ENCODE data around the gene TCEA2.

Gene TCEA2

DNA sequence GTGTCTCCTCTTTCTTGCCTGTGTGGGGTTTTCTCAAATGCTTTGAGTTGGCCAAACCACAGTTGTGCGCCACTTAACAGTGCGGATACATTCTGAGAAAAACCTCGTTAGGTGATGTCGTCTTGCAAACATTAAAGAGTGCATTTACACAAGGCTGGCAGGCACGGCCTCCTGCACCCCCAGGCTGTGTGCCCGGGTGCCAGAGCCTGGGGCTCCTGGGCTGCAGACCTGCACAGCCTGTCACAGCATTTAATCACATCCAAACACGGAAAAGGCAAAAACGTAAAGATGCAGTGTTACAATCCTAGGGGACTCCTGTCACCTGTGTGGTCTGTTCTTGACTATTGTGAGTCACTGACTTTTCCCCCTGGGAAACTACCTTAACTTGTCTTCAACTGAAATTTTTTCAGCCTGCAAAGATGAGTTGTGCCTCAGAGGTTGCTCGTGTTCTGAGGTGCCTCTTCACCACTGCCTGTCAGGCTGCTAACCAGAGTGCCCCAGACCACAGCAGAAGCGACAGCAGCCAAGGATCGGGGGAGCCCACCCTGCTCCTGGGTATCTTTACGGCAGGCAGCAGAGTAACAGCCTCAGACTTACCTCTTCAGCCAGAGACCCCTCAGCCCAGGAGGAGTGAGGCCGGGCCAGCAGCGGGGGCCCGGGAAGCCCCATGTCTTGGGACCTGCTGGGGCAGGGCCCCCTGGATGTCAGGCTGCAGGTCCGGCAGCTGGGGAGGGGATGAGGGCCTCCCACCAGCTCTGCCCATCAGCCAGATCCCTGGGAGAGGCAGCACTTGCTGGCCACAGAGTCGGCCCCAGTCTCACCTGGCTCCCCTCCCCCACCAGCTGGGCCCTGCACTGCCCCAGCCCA, 27.7 kb upstream of the TCEA2 start:
- H3K4me3 ChIP-seq (ENCODE audit: low read depth, low read length): no peak overlapping the region

DNA sequence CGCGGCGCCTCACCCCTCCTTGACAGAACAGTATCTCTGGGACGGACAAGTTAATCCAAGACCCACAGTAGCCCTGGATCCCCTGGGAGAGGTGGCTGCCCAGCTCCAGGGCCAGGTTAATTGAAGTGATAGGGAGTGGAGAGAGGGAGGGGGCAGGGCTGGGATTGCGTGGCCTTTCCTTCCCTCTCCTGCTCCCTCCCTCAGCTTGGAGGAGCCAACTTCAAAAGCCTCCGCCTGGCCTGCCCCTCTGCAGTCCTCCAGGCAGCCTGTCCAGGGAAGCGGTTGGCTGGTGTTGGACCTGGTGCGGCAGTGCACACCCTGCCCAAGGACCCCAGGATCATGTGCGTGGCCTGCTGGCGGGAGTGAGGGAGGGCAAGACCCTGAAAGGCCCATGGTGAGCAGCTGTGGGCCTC, 27.1 kb upstream of the TCEA2 start, which contains the start of gene C20orf204:
Gene C20orf204, plus strand, starts transcription at position 250 of the 413 bp plus-strand sequence. Its CDS starts 142 bp downstream, at position 392.
- no peak within 1 kb of the TSS for H3K4me3 ChIP-seq (ENCODE audit: low read depth, low read length)

DNA sequence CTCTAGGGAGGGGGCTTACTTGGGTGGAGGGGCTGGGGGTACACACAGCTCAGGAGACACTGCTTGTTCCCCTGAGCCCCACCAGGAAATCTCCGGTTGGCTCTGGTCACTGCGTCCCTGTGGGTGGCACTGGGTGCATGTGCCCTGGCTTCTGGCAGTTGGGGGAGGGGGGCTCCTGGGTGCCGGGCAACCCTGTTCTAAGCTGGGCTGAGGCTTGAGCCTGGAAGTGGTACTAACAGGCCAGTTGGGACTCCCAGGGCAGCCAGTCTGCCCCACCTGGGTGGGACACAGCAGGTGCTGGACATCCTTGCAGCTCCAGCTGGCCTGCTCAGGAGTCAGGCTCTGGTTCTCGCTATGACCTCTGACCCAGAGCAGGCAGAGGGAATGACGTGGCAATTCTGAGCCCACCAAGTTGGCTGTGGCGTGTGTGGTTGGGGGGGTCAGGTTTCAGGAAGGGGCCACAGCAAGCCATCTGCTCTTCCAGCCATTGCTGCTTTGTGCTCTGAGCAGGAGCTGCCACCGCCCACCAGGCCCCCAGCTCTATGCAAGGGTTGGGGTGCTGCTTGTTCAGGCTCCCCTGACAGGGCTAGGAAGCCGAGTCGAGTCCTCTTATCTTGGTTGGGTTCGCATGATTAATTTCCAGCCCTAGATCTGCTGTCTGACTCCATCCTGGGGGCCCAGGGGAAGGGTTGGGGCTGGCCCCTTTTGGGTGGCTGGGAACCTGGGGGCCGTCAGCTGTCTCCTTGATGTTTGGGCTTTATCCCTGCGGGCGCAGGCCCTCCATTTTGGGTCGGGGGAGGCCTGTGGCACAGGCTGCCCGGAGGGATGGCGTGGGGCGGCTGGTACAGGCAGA, 26.4 kb upstream of the TCEA2 start:
- no peak overlapping the region for H3K4me3 ChIP-seq (ENCODE audit: low read depth, low read length)

DNA sequence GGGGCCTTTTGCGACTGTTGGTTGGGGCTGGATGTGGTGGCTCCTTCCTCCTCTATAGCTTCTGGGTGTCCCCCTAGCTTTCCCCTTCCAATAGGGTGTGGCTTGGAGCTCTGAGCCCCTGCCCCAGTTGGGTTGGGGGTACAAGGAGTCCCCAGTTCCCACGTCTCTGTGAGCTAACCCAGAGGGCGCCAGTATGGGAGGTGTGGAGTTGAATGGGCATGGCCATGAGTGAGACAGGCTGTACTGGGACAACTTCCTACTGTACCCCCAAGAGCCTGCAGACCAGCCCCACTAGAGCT, 25.9 kb upstream of the TCEA2 start:
- H3K4me3 ChIP-seq (ENCODE audit: low read depth, low read length): no peak overlapping the region

DNA sequence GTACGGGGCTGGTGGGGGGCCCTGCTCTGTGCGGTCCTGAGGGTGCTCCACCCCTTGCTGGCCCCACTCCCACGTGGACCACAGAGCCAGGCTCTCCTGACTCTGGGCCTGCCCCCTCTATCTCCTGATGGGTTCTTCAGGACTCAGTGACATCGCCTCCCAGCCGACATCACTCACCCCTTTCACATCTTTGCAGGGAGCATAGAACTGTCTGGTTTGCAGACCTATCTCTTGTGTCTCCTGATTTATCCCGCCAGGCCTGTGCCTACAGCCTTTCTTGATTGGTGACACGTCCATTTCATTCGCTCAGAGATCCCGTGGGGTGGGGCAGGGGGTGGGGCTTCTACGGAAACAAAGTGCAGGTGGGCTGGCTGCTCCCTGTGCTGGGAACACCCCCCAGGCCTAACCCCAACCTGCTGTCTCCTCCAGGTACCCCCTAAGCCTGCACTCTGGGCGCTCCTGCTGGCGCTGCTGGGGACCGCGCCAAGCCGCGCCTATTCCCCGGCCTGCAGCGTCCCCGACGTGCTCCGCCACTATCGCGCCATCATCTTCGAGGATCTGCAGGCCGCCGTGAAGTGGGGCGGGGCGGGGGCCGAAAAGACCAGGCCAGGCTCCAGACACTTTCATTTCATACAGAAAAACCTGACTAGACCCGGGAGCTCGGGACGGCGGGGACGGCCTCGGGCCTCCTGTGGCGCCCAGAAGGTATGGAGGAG, 25.3 kb upstream of the TCEA2 start:
- H3K4me3 ChIP-seq (ENCODE audit: low read depth, low read length): no peak overlapping the region

DNA sequence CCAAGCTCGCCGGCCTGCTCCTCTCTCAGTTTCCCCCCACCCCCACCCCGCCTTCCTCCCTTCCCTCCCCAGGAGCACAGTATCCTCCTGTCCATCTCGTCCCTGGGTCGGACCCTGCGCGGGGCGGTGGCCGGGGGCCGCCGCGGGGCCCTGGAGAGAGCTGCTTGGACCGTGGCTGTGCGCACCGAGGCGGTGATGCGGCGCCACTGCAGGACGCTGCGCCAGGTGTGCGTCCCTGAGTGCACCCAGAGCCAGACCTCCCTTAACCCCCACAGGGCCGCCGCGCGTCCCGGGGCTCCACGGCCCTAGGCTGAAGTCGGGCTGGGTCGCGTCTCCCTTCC, 24.8 kb upstream of the TCEA2 start:
- peak overlapping the region; percentile 43 for H3K4me3 ChIP-seq (ENCODE audit: low read depth, low read length)

DNA sequence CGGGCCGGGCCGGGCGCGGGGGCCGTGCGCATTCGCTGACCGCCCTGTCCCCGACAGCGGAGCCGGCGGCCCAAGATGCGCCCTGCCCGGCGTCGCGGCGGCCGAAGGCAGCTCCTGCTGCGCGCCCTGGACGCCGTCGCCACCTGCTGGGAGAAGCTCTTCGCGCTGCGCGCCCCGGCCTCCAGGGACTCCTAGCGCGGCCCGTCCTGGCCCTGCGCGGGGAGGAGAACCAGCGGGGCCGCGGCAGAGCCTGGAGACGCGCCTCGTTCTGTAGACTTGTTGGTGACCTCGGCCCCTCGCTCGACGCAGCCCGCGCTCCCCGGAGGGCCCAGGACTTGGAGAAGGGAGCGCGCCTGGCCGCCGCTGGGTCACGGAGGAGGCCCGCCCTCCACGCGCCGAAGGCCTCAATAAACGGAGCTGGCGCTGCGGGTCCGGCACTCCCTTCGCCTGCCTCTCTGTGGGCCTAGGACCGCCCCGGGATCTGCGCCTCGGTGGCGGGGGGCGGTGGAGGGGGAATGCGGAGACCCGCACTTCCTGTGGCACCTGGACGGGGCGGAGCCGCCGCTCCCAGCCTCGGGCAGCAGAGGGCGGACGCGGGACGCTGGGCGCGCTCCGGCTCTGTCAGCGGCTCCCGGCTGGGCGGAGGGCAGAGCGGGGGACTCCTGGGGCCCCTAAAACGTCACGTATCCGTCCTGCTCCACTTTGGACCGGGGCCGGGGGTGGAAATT, 24.3 kb upstream of the TCEA2 start:
- H3K4me3 ChIP-seq (ENCODE audit: low read depth, low read length): peak overlapping the region; percentile 43

DNA sequence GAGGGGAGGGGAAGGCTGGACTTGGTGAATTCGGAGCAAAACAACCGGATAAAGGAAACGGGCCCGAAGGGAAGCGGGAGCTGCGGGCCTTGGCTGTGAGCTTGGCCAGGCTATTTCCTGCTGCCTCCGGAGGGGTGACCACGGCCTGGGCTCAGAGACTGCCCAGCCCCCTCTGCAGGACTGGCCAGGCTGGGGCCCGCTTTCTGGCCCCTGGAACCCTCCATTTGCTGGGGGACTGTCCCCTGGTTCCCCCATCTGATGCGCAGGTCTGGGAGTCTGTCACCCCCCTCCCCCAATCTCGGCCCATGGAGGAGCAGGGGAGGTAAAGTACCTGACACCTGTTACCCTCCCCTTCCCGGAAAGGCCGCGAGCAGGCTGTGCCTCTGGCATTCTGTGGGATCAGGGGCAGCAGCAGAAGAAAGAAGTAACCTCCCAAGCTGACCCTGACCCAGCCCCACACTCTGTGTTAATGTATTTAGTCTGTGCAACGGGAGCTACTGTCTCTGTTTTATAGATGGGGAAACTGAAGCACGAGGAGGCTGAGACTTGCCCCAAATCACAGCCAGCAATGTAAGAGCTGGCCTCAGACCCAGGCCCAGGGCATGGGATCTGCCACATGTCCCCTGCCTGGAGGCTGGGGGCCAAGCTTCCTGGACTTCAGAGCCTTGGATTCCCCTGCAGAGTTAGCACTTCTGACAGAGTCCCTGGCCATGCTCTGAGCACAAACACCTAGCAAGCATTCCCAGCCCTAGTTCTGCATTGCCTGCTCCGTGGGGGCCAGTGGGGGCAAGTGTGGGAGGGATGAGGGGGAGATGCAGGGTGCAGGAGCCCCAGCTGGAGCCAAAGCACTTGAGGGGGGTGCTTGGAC, 23.5 kb upstream of the TCEA2 start:
- H3K4me3 ChIP-seq (ENCODE audit: low read depth, low read length): peak overlapping the region; percentile 43

DNA sequence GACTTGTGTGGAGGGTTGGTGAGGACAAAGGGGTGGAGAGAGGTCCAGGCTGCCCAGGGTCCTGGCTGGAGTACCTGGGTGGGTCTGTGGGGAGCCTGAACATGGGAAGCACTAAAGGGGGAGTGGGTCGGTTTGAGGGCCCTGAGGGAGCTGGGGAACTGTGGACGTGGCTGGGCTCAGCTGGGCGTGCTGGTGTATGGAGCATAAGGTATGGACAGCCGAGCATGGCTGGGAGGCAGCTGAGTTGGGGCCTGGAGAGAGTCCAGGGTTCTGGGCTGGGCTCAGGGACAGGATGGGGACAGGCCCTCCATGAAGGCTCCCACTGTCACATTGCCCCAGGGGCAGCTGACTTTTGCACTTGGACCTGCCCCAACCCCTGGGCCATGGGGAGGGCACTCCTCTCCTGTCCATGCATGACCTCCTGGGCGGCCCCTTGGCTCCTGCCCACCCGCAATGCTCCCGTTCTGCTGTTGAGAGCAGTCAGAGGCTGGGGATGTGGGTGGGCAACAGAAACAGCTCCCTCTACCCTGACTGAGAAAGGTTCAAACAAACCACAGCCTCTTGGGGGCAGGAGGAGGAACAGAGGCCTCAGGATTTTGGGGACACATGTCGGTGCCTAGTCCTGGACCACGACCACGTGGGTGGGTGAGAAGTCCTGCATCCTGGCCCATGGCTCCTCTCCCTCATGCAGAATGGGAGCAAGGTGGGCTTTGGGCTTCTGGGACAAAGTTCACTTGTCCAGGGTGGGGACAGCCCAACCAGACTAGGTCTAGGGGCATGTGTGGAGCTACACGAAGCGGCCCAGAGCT, 22.6 kb upstream of the TCEA2 start:
- H3K4me3 ChIP-seq (ENCODE audit: low read depth, low read length): no peak overlapping the region

DNA sequence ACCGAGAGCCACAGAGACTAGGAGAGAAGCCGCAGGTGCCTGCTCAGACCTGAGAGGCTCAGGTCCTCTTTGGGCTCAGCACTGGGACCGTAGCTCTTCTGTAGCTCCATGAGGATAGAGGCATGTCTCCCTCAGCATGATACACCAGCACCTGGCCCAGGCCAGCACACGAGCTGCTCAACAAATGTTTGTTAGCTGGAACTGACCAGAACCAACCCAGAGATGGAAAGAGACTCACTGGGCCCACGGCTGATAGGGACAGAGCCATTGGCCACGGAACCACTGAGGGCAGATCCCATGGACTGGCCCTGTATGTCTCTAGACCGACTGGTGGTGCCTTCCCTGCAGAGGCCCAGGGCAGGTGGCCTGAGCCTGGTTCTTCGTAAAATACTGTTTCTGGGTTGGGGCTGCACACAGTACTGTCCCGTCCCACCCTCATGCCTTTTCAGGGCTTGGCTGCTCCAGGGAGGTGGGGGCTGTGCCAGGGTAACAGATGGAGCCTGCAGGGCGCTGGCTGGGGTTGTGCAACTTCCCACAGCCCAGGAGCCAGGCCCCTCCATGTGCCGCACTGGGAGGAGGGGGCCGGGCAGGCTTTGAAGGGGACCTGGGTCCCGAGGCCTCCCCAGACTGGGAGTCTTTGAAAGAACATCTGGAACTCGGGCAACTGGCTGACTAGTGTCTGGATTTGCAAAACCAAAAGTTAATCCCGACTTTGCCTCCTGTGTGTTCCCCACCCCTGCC, 21.8 kb upstream of the TCEA2 start:
- H3K4me3 ChIP-seq (ENCODE audit: low read depth, low read length): no peak overlapping the region

DNA sequence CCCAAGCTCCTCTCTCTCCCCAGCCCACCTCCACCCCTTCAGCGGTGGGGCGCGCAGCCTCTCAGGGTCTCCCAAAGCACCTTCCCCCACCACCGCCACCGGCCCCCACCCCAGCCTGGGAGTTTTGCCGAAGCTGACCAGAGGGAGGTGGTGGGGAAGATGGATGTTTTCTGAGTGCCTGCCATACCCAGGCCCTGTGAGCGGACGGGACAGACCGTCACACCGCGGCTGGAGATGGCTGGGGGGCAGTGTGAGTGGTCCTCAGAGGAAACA, 21.3 kb upstream of the TCEA2 start:
- H3K4me3 ChIP-seq (ENCODE audit: low read depth, low read length): no peak overlapping the region

DNA sequence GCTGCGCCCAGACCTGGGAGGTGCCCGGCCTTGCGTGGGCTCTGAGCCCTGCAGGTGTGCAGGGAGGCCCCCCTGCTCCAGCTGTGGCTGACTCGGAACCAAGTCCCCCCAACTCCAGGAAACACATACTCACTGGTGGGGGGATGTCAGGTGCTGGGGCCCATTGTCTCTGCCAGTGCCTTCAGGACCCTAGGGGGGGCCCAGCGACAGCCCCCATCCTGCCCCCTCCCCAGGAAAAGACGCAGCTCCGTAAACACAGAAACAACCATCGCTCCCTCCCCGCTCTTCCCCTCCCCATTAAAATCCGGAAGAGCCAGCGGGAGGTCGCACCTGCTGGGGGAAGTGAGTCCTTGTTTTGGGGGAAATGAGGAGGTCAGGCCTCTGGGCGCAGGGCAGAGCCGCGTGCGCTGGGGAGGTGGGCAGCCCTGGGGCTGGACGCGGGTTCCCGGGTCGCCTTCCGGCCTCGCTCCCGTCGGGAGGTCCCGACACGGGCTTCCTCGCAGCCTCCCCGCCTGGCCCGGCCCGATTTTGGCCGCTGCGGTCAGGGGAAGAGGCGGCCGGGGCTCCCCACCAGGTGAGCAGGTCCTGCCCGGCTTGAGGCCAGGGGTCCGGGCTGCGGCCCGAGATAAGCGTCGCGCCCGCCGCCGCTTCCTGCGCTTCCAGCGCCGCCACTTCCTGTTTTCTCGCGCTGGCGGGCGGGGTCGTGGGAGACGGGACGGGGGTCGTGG, 20.8 kb upstream of the TCEA2 start:
- H3K4me3 ChIP-seq (ENCODE audit: low read depth, low read length): peak overlapping the region; percentile 39

DNA sequence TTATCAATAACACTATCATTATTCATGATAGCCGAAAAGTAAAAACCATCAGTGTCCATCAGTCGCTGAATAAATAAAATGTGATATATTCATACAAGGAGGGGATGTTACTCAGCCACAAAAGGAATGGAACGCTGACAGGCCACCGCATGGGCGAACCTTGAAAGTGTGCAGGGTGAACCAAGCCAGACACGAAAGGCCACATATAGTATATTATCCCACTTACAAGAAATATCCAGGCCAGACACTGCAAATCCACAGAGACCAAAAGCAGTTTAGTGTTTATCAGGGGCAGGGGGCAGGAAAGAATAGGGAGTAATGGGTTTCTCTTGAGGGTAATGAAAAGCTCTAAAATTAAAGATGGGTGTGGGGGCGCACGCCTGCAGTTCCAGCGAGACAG, 19.2 kb upstream of the TCEA2 start:
- no peak overlapping the region for H3K4me3 ChIP-seq (ENCODE audit: low read depth, low read length)

DNA sequence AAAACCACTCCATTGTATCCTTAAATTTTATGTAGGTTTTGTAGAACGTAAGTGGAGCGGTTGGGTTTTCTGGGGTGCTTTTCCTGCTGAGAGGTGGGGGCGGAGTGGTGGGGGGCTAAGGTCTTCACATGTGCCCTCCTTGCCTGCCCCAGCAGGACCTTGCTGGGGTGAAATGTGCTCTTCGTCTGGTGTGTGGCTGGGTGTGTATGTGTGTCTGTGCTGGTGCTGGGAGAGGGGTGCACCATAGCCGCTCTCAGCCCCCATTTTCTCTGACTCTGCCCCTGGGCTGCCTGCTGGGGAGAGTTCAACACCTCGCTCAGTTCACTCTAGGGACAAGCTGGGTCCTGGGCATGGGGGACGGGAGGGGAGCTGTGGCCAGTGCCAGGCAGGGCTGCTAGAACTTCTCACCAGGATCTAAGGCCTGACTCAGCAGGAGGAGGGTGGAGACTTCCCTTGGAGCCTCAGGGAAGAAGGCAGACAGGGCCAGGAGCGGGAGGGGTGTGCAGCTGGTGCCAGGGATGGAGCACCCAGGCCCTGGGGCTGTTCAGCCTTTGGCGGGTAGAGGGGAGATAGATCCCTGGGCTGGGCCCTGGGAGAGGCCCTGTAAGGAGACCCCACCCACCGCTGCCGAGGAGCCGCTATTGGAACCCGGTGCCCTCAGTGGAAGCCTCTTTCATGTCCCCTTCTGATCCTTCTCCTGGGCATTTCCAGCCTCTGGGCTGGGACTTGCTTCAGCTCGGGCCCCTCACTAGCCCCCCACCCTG, 18.3 kb upstream of the TCEA2 start:
- no peak overlapping the region for H3K4me3 ChIP-seq (ENCODE audit: low read depth, low read length)

DNA sequence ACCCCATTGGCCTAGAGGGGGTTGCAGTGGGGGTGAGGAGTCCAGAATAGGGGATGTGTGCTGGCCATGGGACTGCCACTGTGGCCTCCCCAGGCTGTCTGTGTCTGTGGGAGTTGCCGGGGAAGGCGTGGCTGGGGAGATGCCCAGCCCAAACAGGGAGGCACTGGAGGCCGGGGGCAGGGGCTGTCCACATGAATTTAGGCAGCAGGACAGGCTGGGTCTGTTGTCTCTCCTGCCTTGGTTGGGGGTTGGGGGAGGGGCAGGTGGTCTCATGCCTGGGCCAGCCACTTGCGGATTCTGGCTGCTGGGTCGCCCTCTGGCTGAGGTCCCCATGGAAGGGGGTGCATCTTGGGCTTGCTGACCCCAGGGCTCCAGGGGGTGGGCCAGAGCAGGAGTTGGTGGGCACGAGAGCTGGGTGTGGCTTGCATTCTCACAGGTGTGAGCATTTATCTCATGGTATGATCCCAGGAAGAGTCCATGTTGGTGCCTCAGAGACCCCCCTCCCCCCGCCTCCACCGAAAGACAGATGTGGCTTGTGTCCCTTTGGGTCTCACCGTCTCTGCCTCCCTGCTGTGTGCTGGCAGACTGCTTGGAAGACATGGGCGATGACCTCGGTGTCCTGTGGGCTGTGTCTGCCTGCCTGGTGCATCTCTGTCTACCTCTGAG, 17.5 kb upstream of the TCEA2 start:
- no peak overlapping the region for H3K4me3 ChIP-seq (ENCODE audit: low read depth, low read length)

DNA sequence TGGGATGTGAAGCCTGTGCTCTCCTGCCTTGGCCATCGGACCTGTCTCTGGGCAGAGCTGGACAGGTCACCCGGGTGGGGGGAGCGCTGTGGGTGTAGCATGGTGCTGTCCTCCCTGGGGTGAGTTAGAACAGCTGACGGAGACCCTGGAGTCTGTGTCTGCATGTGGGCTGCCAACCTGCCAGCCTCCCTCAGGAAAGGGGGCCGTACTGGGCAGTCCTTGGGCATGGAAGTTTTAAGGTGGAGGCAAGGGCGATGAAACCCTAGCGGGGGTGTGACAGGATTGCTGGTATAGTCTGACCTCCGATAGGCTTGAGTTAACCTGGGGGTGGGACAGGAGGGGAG, 16.0 kb upstream of the TCEA2 start:
- no peak overlapping the region for H3K4me3 ChIP-seq (ENCODE audit: low read depth, low read length)

DNA sequence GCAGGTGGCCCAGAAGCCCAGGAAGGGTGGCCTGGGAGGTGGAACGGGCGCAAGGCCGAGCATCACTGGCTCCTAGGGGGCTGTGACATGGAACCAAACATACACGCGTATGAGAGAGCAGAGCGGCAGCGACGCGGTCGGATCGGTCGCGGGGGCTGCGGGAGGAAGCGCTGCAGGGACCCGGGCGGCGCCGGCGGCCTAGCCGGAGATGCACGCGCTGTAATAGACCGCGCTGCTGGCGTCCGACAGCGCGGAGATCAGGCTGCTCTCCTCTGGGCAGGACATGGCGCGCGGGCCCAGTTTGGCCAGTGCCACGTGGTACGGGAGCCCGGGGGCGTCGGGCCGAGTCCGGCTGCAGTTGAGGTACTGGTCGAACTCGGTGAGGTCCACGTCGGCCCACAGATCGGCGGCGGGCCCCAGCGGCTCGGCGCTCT, 15.0 kb upstream of the TCEA2 start:
- peak overlapping the region; percentile 17 for H3K4me3 ChIP-seq (ENCODE audit: low read depth, low read length)
